ENCODE results near the gene SCN4A.
"Not testable (repeated sequence)": the region's sequence is repeated elsewhere in the genome, so short reads cannot be mapped to it uniquely, and the experiment has no call there.

SCN4A gene

DNA sequence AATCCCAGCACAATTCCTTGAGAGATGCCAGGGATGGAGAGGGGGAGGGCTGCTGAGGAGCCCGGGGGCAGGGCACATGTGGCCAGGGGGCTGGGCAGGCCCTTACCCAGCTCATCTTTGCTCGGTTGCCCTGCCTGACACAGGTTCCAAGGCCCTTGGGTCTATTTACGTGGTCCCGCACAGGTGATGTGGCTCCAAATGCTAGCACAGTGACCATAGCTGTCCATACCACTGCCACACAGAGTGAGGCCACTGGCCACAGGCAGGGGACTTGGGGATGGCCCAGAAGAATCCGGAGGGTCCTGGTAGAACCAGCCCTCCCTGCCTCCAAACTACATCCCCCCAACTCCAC lies 15.4 kb upstream of the SCN4A start:
- FAIRE-seq (no peak), DNase-seq (ENCODE audit: insufficient read length) (no peak)
- TF ChIP-seq TAF1 (IDR thresholded peaks at IDR 0.05; ENCODE audit: borderline replicate concordance, low read depth, low read length), result no peak
- no peak for TF ChIP-seq POLR2A (IDR thresholded peaks at IDR 0.05; ENCODE audit: low read depth, low read length)
- TF ChIP-seq POLR2AphosphoS5 (IDR thresholded peaks at IDR 0.05; ENCODE audit: low read depth, low read length), result no peak

DNA sequence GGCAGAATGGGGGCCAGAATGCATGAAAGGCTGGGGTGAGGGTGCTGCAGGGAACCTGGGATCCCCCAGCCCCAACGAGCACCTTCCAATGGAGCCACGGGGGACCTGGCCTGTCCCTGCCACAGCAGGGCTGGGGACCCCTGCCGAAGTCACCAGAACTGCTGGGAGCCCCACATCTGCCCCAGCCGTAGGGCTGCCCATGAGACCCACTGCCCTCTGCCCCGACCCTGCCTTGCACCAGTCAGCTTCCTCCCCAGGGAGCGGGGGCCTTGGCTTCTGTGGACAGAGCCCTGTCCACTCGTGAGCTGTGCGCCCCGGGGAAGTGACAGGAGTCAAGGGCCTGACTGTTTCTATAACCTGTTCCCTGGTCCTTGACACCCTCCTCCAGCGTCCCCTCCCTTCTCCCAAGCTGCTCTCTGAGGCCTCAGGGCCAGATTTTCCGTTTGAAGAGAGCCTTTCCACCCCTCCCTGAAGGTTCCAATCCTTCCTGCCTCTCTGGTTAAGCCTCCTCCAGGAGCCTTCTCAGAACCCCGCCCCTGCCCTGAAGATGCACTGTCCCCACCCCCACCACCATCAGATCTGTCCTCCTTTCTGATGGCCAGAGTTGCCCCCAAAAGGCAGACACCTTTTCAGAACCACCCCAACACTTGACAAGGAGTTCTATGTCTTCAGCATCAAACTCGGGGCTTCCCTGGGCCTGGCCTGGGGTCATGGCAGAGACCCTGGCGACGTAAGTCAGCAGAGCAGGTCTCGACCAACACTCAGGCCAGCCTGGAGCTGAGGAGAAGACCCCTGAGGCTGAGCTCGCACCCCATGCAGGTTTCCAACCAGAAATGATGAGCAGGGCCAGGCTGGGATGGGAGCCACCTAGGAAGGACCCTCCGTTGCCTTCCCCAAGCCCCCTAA lies 14.8 kb upstream of the SCN4A start:
- TF ChIP-seq POLR2AphosphoS5 (IDR thresholded peaks at IDR 0.05; ENCODE audit: low read depth, low read length) (no peak), TAF1 (IDR thresholded peaks at IDR 0.05; ENCODE audit: borderline replicate concordance, low read depth, low read length) (no peak), POLR2A (IDR thresholded peaks at IDR 0.05; ENCODE audit: low read depth, low read length) (no peak)
- FAIRE-seq, result no peak

DNA sequence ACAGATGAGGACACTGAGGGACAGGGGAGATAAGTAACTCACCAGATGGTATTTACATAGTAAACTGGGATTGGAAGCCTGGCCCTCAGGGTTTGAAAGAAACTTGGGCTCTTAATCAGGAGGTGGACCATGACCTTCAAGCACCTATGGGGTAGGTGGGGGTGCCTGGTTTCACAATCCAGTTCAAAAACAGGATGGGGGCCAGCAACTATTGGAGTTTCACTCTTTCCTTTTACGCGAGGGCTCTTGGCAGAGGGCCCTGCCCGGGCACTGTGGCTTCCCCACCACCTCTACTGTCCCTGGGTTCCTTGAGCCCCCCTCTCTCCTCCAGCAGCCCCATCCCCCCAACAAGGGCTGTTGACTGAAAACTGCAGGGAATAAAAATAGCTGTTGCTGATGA lies 14.1 kb upstream of the SCN4A start:
- TF ChIP-seq POLR2AphosphoS5 (IDR thresholded peaks at IDR 0.05; ENCODE audit: low read depth, low read length) (no peak), TAF1 (IDR thresholded peaks at IDR 0.05; ENCODE audit: borderline replicate concordance, low read depth, low read length) (no peak), POLR2A (IDR thresholded peaks at IDR 0.05; ENCODE audit: low read depth, low read length) (no peak)
- DNase-seq (ENCODE audit: insufficient read length) (no peak), FAIRE-seq (no peak)

More for the DNA sequence above, 14.8 kb upstream of the SCN4A start:
- no peak for DNase-seq (ENCODE audit: insufficient read length)

DNA sequence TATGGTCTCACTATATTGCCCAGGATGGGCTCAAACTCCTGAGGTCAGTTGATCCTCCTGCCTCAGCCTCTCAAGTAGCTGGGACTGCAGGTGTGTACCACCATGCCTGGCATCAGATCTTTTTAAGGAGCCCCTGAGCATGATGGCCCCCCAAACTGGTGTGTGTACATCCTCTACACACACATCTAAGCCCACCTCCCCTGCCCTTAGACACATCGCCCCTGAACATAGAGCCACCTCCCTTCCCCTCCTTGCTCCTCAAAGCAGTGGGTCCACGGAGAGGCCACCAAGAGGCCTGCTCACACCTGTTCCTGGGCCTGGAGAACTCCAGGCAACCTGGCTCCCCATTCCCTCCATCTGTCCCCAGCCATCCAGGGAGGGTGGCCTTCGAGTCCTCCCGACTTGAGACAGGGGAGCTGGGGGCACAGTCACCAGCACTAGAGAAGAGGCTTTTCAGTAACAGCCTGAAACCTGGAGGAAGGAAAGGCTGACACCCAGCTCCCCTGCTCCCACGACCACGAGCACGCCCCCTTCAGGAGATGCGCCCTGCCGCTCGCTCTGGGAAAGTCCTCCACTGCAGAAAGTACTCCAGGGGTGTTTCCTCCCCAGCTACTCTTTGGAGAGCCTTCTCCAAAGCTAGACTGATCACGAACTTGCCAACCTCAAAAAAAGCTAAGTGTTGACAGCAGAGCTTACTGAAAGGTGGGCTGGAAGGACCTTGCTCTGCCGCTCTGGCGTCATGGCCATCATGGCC lies 12.8 kb upstream of the SCN4A start:
- TF ChIP-seq POLR2A (IDR thresholded peaks at IDR 0.05; ENCODE audit: low read depth, low read length), result no peak
- TF ChIP-seq TAF1 (IDR thresholded peaks at IDR 0.05; ENCODE audit: borderline replicate concordance, low read depth, low read length), result no peak
- TF ChIP-seq POLR2AphosphoS5 (IDR thresholded peaks at IDR 0.05; ENCODE audit: low read depth, low read length), result no peak
- FAIRE-seq, result no peak
- DNase-seq (ENCODE audit: insufficient read length), result no peak

DNA sequence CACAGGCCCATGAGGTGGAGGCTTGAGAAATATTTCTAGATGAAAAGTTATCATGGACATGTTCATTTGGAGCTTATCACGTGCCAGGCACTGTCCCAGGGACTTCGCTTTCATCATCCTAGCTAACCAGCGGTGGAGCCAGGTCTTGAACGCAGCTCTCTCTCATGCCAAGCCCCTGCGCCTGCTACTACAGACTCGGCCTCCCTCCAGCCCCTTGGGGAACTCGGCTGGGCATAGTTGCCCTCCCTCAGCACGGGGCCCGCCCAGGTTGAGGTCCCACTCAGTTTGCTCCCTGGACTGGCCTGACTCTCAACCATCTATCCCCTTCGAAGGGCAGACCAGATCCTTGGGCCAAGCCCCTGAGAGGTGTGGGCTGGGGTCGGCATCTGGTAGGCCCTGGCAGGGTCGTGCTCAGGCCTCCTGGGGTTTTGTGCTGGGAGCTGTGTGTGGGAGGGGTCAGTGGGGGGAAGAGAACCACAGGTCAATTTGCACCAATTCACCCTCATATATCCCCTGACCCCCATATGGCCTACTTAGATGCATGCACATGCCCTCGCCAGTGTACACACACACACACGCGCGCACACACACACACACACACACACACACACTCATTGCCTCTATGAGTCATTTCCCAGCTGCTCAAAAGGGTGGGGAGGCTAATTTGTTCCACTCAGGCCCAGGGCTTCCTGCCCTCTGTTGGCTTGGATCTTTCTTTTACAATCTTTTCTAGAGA lies 12.1 kb upstream of the SCN4A start:
- FAIRE-seq (no peak), DNase-seq (ENCODE audit: insufficient read length) (no peak)
- TF ChIP-seq POLR2AphosphoS5 (IDR thresholded peaks at IDR 0.05; ENCODE audit: low read depth, low read length), result no peak

DNA sequence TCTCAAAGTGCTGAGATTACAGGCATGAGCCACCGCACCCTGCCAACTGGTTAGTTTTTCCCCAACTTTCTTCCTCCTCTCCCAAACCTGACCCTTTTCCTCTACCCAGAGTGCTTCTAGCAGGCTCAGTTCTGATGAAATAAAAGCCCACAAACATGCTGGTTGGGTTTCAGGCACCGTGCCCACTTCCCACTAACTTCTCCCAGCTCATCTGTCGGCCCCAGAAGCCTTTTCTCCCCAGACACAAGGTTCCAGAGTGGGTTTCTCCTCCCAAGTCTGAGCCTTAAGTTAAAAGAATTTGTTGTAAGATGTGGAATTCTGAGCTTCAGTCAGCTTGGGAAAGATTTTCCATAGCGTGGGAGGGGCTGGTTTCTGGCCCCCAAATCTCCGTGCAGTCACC lies 11.5 kb upstream of the SCN4A start:
- DNase-seq (ENCODE audit: insufficient read length), result no peak
- no peak for FAIRE-seq
- no peak for TF ChIP-seq TAF1 (IDR thresholded peaks at IDR 0.05; ENCODE audit: borderline replicate concordance, low read depth, low read length)
- TF ChIP-seq POLR2A (IDR thresholded peaks at IDR 0.05; ENCODE audit: low read depth, low read length), result no peak
- no peak for TF ChIP-seq POLR2AphosphoS5 (IDR thresholded peaks at IDR 0.05; ENCODE audit: low read depth, low read length)

DNA sequence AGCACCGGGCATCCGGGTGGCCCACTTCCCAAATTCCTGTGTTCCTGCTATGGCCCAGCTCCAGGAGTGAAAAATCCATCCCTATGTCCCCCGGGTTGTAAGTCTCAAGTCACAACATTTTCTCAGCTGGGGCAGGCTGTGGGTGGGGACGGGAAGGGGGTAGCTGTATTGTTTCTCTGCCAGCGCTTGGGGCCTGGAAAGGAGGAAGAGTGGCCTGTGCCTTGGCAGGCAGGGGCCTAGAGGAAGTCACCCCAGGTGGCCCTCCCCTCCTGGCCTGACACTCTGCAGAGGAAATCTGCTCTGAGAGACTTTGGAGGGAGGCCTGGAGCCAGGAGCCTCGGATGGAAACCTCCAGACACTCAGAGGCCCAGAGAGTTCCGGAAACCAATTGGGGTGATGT lies 10.6 kb upstream of the SCN4A start:
- FAIRE-seq (no peak), DNase-seq (ENCODE audit: insufficient read length) (no peak)
- TF ChIP-seq POLR2AphosphoS5 (IDR thresholded peaks at IDR 0.05; ENCODE audit: low read depth, low read length), result no peak
- no peak for TF ChIP-seq POLR2A (IDR thresholded peaks at IDR 0.05; ENCODE audit: low read depth, low read length)
- TF ChIP-seq TAF1 (IDR thresholded peaks at IDR 0.05; ENCODE audit: borderline replicate concordance, low read depth, low read length), result no peak

DNA sequence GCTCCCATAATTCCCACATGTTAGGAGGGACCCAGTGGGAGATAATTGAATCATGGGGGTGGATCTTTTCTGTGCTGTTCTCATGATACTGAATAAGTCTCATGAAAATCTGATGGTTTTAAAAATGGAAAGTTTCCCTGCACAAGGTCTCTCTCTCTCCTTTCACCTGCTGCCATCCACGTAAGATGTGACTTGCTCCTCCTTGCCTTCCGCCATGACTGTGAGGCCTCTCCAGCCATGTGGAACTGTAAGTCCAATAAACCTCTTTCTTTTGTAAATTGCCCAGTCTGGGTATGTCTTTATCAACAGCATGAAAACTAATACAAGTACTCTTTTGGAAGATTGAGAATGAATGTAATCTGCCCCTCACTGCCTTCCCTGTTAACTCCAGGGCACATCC lies 9.9 kb upstream of the SCN4A start:
- not testable (repeated sequence) for DNase-seq (ENCODE audit: insufficient read length); FAIRE-seq

DNA sequence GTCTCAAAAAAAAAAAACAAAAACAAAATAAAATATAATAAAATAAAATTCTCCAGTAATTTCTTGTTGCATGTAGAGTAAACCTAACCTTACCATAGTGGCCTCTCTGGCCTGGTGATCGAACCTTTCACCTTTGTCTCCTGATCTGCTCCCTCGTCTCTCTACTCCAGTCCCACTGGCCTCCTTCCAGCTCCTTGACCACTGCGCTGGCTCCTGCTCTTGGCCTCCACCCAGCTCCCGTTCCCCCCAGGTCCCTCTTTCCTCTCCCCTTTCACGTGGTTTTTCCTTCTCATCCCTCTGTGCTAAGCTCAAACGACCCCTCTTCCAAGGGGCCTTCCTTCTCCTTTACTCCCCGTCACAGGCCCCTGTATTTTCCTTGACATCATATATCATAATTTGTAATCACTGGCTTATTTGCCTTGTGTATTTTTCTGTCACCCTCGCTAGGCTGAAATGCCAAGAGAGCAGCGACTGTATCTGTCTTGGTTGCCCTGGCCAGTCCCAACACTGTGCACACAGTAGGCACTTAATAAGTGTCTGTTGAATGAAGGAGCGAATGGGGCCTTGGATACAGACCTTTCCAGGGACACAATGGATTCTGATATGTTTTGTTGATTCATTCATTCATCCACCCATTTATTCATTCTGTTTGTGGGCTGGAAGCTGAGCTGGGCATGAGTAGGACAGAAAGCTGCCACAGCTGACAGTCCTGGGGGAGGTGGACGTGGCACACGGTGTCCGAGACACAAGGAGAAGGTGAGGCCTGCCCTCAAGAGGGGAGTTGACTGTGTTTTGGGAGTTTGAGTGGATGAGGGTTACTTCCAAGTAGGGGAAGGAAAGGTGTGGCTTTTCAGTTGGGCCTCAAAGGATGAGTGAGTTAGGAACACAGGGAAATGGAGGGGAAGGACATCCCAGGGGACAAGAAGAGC lies 5.8 kb upstream of the SCN4A start:
- DNase-seq (ENCODE audit: insufficient read length), result no peak
- FAIRE-seq, result no peak
- TF ChIP-seq POLR2A (IDR thresholded peaks at IDR 0.05; ENCODE audit: low read depth, low read length), result no peak
- no peak for TF ChIP-seq POLR2AphosphoS5 (IDR thresholded peaks at IDR 0.05; ENCODE audit: low read depth, low read length)
- no peak for TF ChIP-seq TAF1 (IDR thresholded peaks at IDR 0.05; ENCODE audit: borderline replicate concordance, low read depth, low read length)

DNA sequence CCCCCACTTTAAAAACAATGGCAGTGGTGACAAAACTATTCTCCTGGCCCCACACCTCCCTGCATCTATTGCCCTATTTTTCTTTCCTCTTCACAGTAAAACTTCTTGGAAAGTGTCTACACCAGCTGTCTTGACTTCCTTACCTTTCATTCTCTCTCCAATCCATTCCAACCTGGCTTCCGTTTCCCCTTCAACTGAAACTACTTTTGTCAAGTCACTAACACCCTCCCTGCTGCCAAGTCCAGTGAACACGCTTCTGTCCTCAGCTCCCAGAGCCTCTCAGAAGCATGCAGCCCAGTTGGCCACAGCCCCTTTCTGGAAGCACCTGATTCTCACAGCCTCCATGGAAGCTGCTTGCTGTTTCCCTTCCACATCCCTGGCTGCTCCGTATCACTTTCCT lies 4.0 kb upstream of the SCN4A start:
- DNase-seq (ENCODE audit: insufficient read length) (no peak), FAIRE-seq (no peak)
- TF ChIP-seq POLR2A (IDR thresholded peaks at IDR 0.05; ENCODE audit: low read depth, low read length), result no peak
- no peak for TF ChIP-seq POLR2AphosphoS5 (IDR thresholded peaks at IDR 0.05; ENCODE audit: low read depth, low read length)
- TF ChIP-seq TAF1 (IDR thresholded peaks at IDR 0.05; ENCODE audit: borderline replicate concordance, low read depth, low read length), result no peak
